ENCODE data around the gene UBE2J2. TPM values are rescaled to one million over a fixed set of nuclear protein-coding genes. Genes with fewer than 3 reads are reported as not detected.

Gene UBE2J2
- total RNA-seq, 4 donors from 2014 or later, result 30.2 to 70.0 (median 60.0) TPM

GRCh38 chr1:1315435-1315954 lies 41.8 kb upstream of the UBE2J2 start:
- Histone ChIP-seq H3K4me1 (peaks cover 34% of the 10 kb centered on the region), H3K9me3 (no peaks in the 10 kb centered on the region), H3K27ac (no peak overlapping the region), H3K4me3 (no peak overlapping the region), H3K36me3 (peaks cover 63% of the 10 kb centered on the region), H3K27me3 (no peaks in the 10 kb centered on the region)
- DNase-seq (ENCODE audit: low spot score in 2 of 2), result no peak
- 53% methylated on average over 10 of the region's 26 CpGs for WGBS
- TF ChIP-seq EP300 (IDR thresholded peaks at IDR 0.05) (no peak), POLR2A (IDR thresholded peaks at IDR 0.05) (no peak), POLR2AphosphoS5 (IDR thresholded peaks at IDR 0.05) (no peak), CTCF (IDR thresholded peaks at IDR 0.05) (no peak)

GRCh38 chr1:1314678-1315335 lies 41.2 kb upstream of the UBE2J2 start:
- Histone ChIP-seq H3K4me1 (peaks cover 38% of the 10 kb centered on the region), H3K4me3 (no peak overlapping the region), H3K9me3 (no peaks in the 10 kb centered on the region), H3K36me3 (peaks cover 56% of the 10 kb centered on the region), H3K27me3 (no peaks in the 10 kb centered on the region), H3K27ac (no peak overlapping the region)
- whole genome bisulfite sequencing, result 91% methylated on average over 21 of the region's 23 CpGs
- no peak for TF ChIP-seq CTCF (IDR thresholded peaks at IDR 0.05)
- TF ChIP-seq POLR2A (IDR thresholded peaks at IDR 0.05), result no peak
- TF ChIP-seq EP300 (IDR thresholded peaks at IDR 0.05), result no peak
- no peak for TF ChIP-seq POLR2AphosphoS5 (IDR thresholded peaks at IDR 0.05)
- DNase-seq (ENCODE audit: low spot score in 2 of 2), result no peak

- H3K36me3 ChIP-seq, result peaks cover 56% of the 10 kb centered on the region
Observed at GRCh38 chr1:1314237-1314586, 40.6 kb upstream of the UBE2J2 start.

GRCh38 chr1:1313500-1314236 lies 40.0 kb upstream of the UBE2J2 start:
- no peak for DNase-seq (ENCODE audit: low spot score in 2 of 2)
- Histone ChIP-seq H3K4me1 (peaks cover 43% of the 10 kb centered on the region), H3K9me3 (no peaks in the 10 kb centered on the region), H3K4me3 (no peak overlapping the region), H3K27ac (no peak overlapping the region), H3K27me3 (no peaks in the 10 kb centered on the region), H3K36me3 (peaks cover 51% of the 10 kb centered on the region)
- no peak for TF ChIP-seq POLR2AphosphoS5 (IDR thresholded peaks at IDR 0.05)
- TF ChIP-seq EP300 (IDR thresholded peaks at IDR 0.05), result no peak
- WGBS, result 92% methylated on average over 14 of the region's 37 CpGs

More at GRCh38 chr1:1314237-1314586, 40.6 kb upstream of the UBE2J2 start:
- H3K27ac ChIP-seq, result no peak overlapping the region
- H3K4me3 ChIP-seq, result no peak overlapping the region
- 79% methylated on average over 4 of the region's 15 CpGs for WGBS
- no peak for TF ChIP-seq EP300 (IDR thresholded peaks at IDR 0.05)
- no peak for TF ChIP-seq POLR2A (IDR thresholded peaks at IDR 0.05)
- TF ChIP-seq POLR2AphosphoS5 (IDR thresholded peaks at IDR 0.05), result no peak
- TF ChIP-seq CTCF (IDR thresholded peaks at IDR 0.05), result no peak
- H3K27me3 ChIP-seq, result no peaks in the 10 kb centered on the region
- H3K4me1 ChIP-seq, result peaks cover 44% of the 10 kb centered on the region
- H3K9me3 ChIP-seq, result no peaks in the 10 kb centered on the region
- no peak for DNase-seq (ENCODE audit: low spot score in 2 of 2)

GRCh38 chr1:1312450-1313314 lies 39.0 kb upstream of the UBE2J2 start:
- no peak overlapping the region for H3K27ac ChIP-seq
- H3K27me3 ChIP-seq, result no peaks in the 10 kb centered on the region
- no peaks in the 10 kb centered on the region for H3K9me3 ChIP-seq
- WGBS, result 91% methylated on average over 22 of the region's 49 CpGs
- peaks cover 33% of the 10 kb centered on the region for H3K4me1 ChIP-seq
- no peak for DNase-seq (ENCODE audit: low spot score in 2 of 2)
- H3K4me3 ChIP-seq, result no peak overlapping the region
- no peak for TF ChIP-seq POLR2AphosphoS5 (IDR thresholded peaks at IDR 0.05)
- TF ChIP-seq CTCF (IDR thresholded peaks at IDR 0.05), result no peak
- TF ChIP-seq EP300 (IDR thresholded peaks at IDR 0.05), result no peak
- no peak for TF ChIP-seq POLR2A (IDR thresholded peaks at IDR 0.05)
- peaks cover 51% of the 10 kb centered on the region for H3K36me3 ChIP-seq

Measured in suprapubic skin (tissue), 4 donors.